ENCODE results near the gene TMEM18. TPM values are rescaled to one million over a fixed set of nuclear protein-coding genes. Genes with fewer than 3 reads are reported as not detected.

TMEM18 gene
- total RNA-seq, 1 donor from 2014 or later = 37.1 TPM

DNA sequence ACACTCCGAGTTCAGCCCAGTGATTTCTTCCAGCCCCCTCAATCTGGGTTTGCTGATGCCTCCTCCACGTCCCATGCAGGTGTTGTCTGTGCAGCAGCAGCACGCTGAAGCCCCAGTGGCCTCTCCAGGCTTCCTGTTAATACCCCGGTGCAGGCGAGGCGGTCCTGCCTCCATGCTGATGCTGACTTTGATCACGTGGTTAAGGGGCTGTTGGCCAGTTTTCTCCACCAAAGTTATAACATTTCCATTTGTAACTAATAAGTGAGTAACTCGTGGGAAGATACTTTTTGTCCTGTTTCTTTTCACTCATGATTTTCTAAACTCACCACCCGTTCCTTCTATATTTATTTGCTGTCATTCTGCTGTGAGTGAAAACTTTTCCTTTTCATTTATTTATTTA, 42.5 kb upstream of the TMEM18 start:
- Mint-ChIP-seq H3K4me3 (no peak overlapping the region), H3K27ac (no peak overlapping the region), H3K4me1 (peaks cover under 1% of the 10 kb centered on the region), H3K27me3 (ENCODE audit: low read depth) (peaks cover 48% of the 10 kb centered on the region), H3K9me3 (no peaks in the 10 kb centered on the region), H3K36me3 (no peaks in the 10 kb centered on the region)
- DNase-seq (ENCODE audit: low spot score in 2 of 2, unreplicated experiment in 2 of 2) = no peak
- no peak for TF ChIP-seq CTCF (IDR thresholded peaks at IDR 0.05; ENCODE audit: unreplicated experiment)

DNA sequence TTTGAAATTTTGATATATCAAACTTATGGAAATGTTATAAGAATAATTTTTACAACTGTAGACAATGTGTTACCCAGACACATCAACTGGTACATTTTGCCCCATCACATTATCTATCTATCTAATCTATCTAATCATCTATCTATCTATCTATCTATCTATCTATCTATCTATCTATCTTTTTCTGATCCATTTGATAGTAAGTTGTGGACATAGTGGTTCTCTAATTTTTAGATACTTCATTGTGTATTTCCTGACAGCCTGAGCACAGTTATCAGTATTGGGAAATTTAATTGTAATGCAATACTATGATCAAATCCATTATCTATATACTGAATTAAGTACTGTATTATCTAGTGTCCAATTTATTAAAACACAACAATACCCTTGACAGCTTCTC, 42.0 kb upstream of the TMEM18 start:
- Mint-ChIP-seq H3K27ac (no peak overlapping the region), H3K36me3 (no peaks in the 10 kb centered on the region), H3K27me3 (ENCODE audit: low read depth) (peaks cover 45% of the 10 kb centered on the region), H3K4me3 (no peak overlapping the region), H3K4me1 (no peaks in the 10 kb centered on the region), H3K9me3 (no peaks in the 10 kb centered on the region)
- DNase-seq (ENCODE audit: low spot score in 2 of 2, unreplicated experiment in 2 of 2) = no peak
- TF ChIP-seq CTCF (IDR thresholded peaks at IDR 0.05; ENCODE audit: unreplicated experiment) = no peak

- TF ChIP-seq CTCF (IDR thresholded peaks at IDR 0.05; ENCODE audit: unreplicated experiment) = no peak
Observed at GRCh38 chr2:717661-718060, 40.5 kb upstream of the TMEM18 start.

GRCh38 chr2:715854-716560, 38.8 kb upstream of the TMEM18 start:
- Mint-ChIP-seq H3K36me3 (no peaks in the 10 kb centered on the region), H3K27ac (no peak overlapping the region), H3K4me3 (no peak overlapping the region), H3K9me3 (no peaks in the 10 kb centered on the region), H3K27me3 (ENCODE audit: low read depth) (peaks cover 55% of the 10 kb centered on the region), H3K4me1 (no peaks in the 10 kb centered on the region)
- no peak for DNase-seq (ENCODE audit: low spot score in 2 of 2, unreplicated experiment in 2 of 2)
- peak; percentile 15 for TF ChIP-seq CTCF (IDR thresholded peaks at IDR 0.05; ENCODE audit: unreplicated experiment)

More at GRCh38 chr2:717661-718060, 40.5 kb upstream of the TMEM18 start:
- Mint-ChIP-seq H3K4me1 (no peaks in the 10 kb centered on the region), H3K36me3 (no peaks in the 10 kb centered on the region), H3K27ac (no peak overlapping the region), H3K9me3 (no peaks in the 10 kb centered on the region), H3K4me3 (no peak overlapping the region), H3K27me3 (ENCODE audit: low read depth) (peaks cover 47% of the 10 kb centered on the region)
- no peak for DNase-seq (ENCODE audit: low spot score in 2 of 2, unreplicated experiment in 2 of 2)

DNA sequence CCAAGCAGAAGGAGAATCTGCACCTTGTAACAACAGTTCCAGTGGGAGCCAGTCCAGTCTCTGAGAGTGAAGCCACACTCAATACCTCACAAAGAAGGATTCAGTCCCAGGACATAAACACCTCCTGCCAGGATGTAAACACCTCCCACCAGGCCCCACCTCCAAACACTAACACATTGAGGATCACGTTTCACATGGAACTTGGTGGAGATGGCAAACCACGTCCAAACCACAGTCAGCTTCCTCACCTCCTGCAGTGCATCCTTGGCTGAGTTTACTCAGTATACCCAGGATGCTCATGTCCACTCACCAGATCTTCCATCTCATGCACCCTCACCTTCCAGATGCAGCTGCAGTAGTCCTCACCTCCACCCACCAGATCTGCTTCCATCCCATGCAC, 37.8 kb upstream of the TMEM18 start:
- H3K4me1 Mint-ChIP-seq = no peaks in the 10 kb centered on the region
- TF ChIP-seq CTCF (IDR thresholded peaks at IDR 0.05; ENCODE audit: unreplicated experiment) = no peak
- no peak overlapping the region for H3K27ac Mint-ChIP-seq
- DNase-seq (ENCODE audit: low spot score in 2 of 2, unreplicated experiment in 2 of 2) = no peak
- H3K27me3 Mint-ChIP-seq (ENCODE audit: low read depth) = peaks cover 53% of the 10 kb centered on the region
- no peaks in the 10 kb centered on the region for H3K36me3 Mint-ChIP-seq
- H3K9me3 Mint-ChIP-seq = no peaks in the 10 kb centered on the region
- no peak overlapping the region for H3K4me3 Mint-ChIP-seq
